ENCODE results near the gene MIPEP. TPM values are rescaled to one million over a fixed set of nuclear protein-coding genes. Genes with fewer than 3 reads are reported as not detected.
A peak's percentile ranks its signal among the peaks of the same experiment; 100 is the strongest.

The MIPEP gene
- total RNA-seq, 6 donors from 2014 or later, result 14.5 to 29.3 (median 19.1) TPM

DNA sequence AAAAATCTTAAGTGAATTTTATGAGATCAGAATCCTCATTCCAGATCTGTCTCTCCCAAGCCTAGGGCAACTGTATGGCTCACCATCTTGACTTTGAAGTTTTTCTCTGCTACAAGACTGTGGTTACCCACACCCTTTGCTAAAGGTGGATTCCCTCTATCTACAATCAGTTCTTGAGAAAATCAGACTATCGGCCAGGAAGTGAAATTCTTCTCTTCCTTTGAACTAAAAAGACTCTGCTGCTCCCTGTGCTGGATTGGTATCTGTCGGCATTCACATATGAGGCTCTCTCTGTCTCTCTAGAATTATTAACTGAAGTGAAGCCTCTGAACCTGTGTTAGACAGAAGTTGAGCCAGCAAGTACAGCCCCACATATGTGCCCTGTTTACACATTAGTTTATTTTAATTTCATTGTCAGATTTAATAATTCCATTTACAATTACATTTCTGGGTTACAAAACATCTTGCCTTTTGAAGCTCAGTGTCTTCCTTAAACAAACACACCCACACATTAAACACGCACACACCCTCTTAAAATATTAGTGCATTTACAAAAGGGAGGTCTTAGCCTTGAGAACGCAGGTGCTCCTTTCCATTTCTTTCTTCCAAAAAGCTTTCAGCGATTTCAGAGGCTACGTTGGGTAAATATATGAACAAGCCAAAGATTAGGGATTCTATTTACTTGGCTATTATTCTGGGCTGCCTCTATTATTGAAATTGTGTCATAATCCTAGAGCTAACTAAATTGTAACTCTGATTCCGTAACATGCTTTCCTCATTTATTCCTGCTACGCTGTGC, 145.7 kb downstream of the MIPEP start:
- no peaks in the 10 kb centered on the region for H3K36me3 ChIP-seq
- H3K4me3 ChIP-seq, result no peak overlapping the region
- H3K27me3 ChIP-seq, result no peaks in the 10 kb centered on the region
- no peaks in the 10 kb centered on the region for H3K9me3 ChIP-seq
- 67% methylated on average over 8 of the region's 8 CpGs for WGBS, 2 donors
- TF ChIP-seq CTCF (IDR thresholded peaks at IDR 0.05) (no peak), POLR2A (IDR thresholded peaks at IDR 0.05) (no peak), EP300 (IDR thresholded peaks at IDR 0.05) (no peak), POLR2AphosphoS5 (IDR thresholded peaks at IDR 0.05) (no peak)
- peaks cover 5 to 33% (median 12%) of the 10 kb centered on the region in 4 donors for H3K4me1 ChIP-seq
- peak overlapping the region in 3 of 4 donors; percentile 3 to 41 (median 30) for H3K27ac ChIP-seq
- DNase-seq (no peak), ATAC-seq (ENCODE audit: low FRiP score in 2 of 2) (no peak)

GRCh38 chr13:23741879-23742510, 147.2 kb downstream of the MIPEP start:
- ATAC-seq (ENCODE audit: low FRiP score in 2 of 2), result no peak
- WGBS, 2 donors, result 88 to 92% methylated on average over 4 of the region's 4 CpGs
- H3K4me3 ChIP-seq, result no peak overlapping the region
- no peaks in the 10 kb centered on the region for H3K9me3 ChIP-seq
- H3K27me3 ChIP-seq, result no peaks in the 10 kb centered on the region
- TF ChIP-seq EP300 (IDR thresholded peaks at IDR 0.05) (no peak), CTCF (IDR thresholded peaks at IDR 0.05) (peak in 3 of 6 experiments; percentile 12 to 38 (median 15))
- no peaks in the 10 kb centered on the region for H3K36me3 ChIP-seq
- no peak for DNase-seq
- H3K27ac ChIP-seq, result no peak overlapping the region
- H3K4me1 ChIP-seq, result peaks cover 0 to 21% (median 9%) of the 10 kb centered on the region in 4 donors

DNA sequence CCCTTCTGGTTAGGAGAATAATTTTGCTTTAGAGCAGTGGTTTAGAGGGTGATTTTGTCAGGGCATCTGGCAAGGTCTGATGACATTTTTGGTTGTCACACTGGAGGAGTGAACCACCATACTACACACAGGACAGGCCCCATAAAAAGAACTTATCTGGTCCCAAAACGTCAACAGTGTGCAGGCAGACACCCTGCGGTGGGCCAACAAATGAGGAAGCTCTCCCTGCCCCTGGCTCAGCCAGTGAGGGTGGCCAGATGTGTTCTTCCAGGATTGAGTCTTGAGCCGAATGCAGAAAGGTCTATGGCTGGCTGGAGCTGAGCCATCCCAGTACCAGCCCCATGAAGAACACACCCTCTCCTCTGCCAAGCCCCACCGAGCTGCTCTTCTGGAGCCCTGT, 149.2 kb downstream of the MIPEP start:
- H3K27ac ChIP-seq, result peak overlapping the region in 1 of 4 donors; percentile 54
- H3K4me3 ChIP-seq, result no peak overlapping the region
- no peaks in the 10 kb centered on the region for H3K36me3 ChIP-seq
- TF ChIP-seq CTCF (IDR thresholded peaks at IDR 0.05), result no peak
- DNase-seq (no peak), ATAC-seq (ENCODE audit: low FRiP score in 2 of 2) (peak in 1 of 2 donors; percentile 6)
- peaks cover 0 to 32% (median 13%) of the 10 kb centered on the region in 4 donors for H3K4me1 ChIP-seq
- no peaks in the 10 kb centered on the region for H3K27me3 ChIP-seq
- no peaks in the 10 kb centered on the region for H3K9me3 ChIP-seq
- WGBS, 2 donors, result 71 to 83% methylated on average over 2 to 4 of the region's 4 CpGs

DNA sequence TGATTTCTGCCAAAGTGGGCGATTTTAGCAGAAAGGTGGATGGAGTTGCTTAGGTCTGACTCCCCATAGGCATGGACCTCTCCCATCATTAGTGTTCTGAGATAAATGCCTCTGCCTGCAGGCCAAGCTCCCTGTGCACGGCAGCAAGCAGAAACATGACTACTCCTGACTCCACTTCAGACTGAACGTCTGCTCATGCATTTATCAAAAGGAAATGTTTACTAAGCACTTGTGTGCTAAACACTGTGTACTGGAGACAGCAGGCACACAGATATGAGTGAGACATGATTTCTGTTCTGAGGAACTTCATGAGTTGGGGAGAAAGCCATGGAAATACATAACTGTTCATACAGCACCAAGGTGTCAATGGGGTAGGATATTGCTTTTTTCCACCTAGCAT, 149.6 kb downstream of the MIPEP start:
- ATAC-seq (ENCODE audit: low FRiP score in 2 of 2) (peak in 1 of 2 donors; percentile 45), DNase-seq (no peak)
- peak in 1 of 2 donors; percentile 28 for TF ChIP-seq POLR2AphosphoS5 (IDR thresholded peaks at IDR 0.05)
- peak in 1 of 4 donors; percentile 33 for TF ChIP-seq EP300 (IDR thresholded peaks at IDR 0.05)
- TF ChIP-seq CTCF (IDR thresholded peaks at IDR 0.05), result no peak
- 71 to 72% methylated on average over 3 of the region's 3 CpGs for WGBS, 2 donors
- no peaks in the 10 kb centered on the region for H3K27me3 ChIP-seq
- H3K9me3 ChIP-seq, result no peaks in the 10 kb centered on the region
- no peak overlapping the region for H3K4me3 ChIP-seq
- H3K27ac ChIP-seq, result peak overlapping the region in 1 of 4 donors; percentile 54
- peaks cover 0 to 35% (median 13%) of the 10 kb centered on the region in 4 donors for H3K4me1 ChIP-seq
- H3K36me3 ChIP-seq, result no peaks in the 10 kb centered on the region
